IMR-90 (cell line): ENCODE measurements around the gene SOX6. TPM values are rescaled to one million over a fixed set of nuclear protein-coding genes. Genes with fewer than 3 reads are reported as not detected.
A peak's percentile ranks its signal among the peaks of the same experiment; 100 is the strongest.

Source experiments
- ATAC-seq: fragments of 200-7000 bp; cut with Tn5 transposase; 2 replicates; pipeline ENCODE4 v1.9.1; 2020; ENCODE audit warnings: low read depth, mild to moderate bottlenecking, moderate library complexity
- BruUV-seq: library from RNA; stranded (reverse); fragments of 400-500 nt; replicated peaks from 2 replicates; lab custom pipeline; 2021; lab: Mats Ljungman, UMichigan
- CTCF ChIA-PET: fragments of 300-600 bp; formaldehyde crosslinking; extraction: SDS; loops from one replicate; lab custom pipeline; 2021; ENCODE audit warnings: antibody characterized with exemption; lab: Yijun Ruan, JAX
- POLR2A ChIA-PET: fragments of 300-600 bp; sonication (Branson Sonifier 250); formaldehyde crosslinking; loops from one replicate; lab custom pipeline; 2022; ENCODE audit warnings: antibody characterized with exemption; ENCODE audit not compliant: unreplicated experiment; lab: Charles Lee
- DNase-seq: peaks from one replicate; pipeline ENCODE4 v3.0.0; 2013
- H2AFZ ChIP-seq: replicated peaks from 2 replicates; pipeline ENCODE3; 2013; ENCODE audit warnings: low read length, mild to moderate bottlenecking; ENCODE audit not compliant: poor library complexity
- H2AK5ac ChIP-seq: 2 replicates; pipeline ENCODE4 v1.6.1; 2013; ENCODE audit warnings: low read depth, low read length, inconsistent platforms
- H2AK9ac ChIP-seq: replicated peaks from 2 replicates; pipeline ENCODE3; 2013; ENCODE audit warnings: mild to moderate bottlenecking, low read depth, low read length, moderate library complexity; ENCODE audit not compliant: poor library complexity
- H2BK120ac ChIP-seq: 2 replicates; pipeline ENCODE4 v1.6.1; 2013; ENCODE audit warnings: low read depth, low read length, inconsistent platforms
- H2BK15ac ChIP-seq: 3 replicates; pipeline ENCODE4 v1.6.1; 2013; ENCODE audit warnings: low read depth, low read length, inconsistent platforms
- H2BK20ac ChIP-seq: 2 replicates; pipeline ENCODE4 v1.6.1; 2013; ENCODE audit warnings: low read depth, mild to moderate bottlenecking, inconsistent platforms, low read length, moderate library complexity
- H2BK5ac ChIP-seq: 2 replicates; pipeline ENCODE4 v1.6.1; 2013; ENCODE audit warnings: mild to moderate bottlenecking, low read depth, low read length, inconsistent platforms; ENCODE audit not compliant: poor library complexity, severe bottlenecking
- H3K14ac ChIP-seq: replicated peaks from 2 replicates; pipeline ENCODE4 v1.6.1; 2013; ENCODE audit warnings: low read depth, low read length, inconsistent platforms
- H3K18ac ChIP-seq: 2 replicates; pipeline ENCODE4 v1.6.1; 2013; ENCODE audit warnings: low read depth, low read length, control low read depth
- H3K23ac ChIP-seq: 2 replicates; pipeline ENCODE4 v1.6.1; 2013; ENCODE audit warnings: low read depth, low read length, inconsistent platforms
- H3K27ac ChIP-seq: 2 replicates; pipeline ENCODE4 v1.5.1; 2013; ENCODE audit warnings: mild to moderate bottlenecking, control low read depth, low read length; ENCODE audit not compliant: insufficient read depth
- H3K27me3 ChIP-seq: 2 replicates; pipeline ENCODE4 v1.6.1; 2013; ENCODE audit warnings: low read length; ENCODE audit not compliant: control insufficient read depth, insufficient read depth
- H3K36me3 ChIP-seq: 2 replicates; pipeline ENCODE4 v1.6.1; 2013; ENCODE audit warnings: low read length, mixed read lengths; ENCODE audit not compliant: control insufficient read depth, insufficient read depth
- H3K4ac ChIP-seq: 2 replicates; pipeline ENCODE4 v1.6.1; 2013; ENCODE audit warnings: low read depth, low read length, inconsistent platforms
- H3K4me1 ChIP-seq: 2 replicates; pipeline ENCODE4 v1.6.1; 2013; ENCODE audit warnings: low read length, mixed read lengths; ENCODE audit not compliant: control insufficient read depth, insufficient read depth
- H3K4me2 ChIP-seq: 2 replicates; pipeline ENCODE4 v1.6.1; 2013; ENCODE audit warnings: low read depth, mild to moderate bottlenecking, control low read depth, low read length, moderate library complexity
- H3K4me3 ChIP-seq: 2 replicates; pipeline ENCODE4 v1.5.1; 2013; ENCODE audit warnings: low read depth, mild to moderate bottlenecking, control low read depth, low read length, moderate library complexity; ENCODE audit not compliant: insufficient read depth
- H3K56ac ChIP-seq: 2 replicates; pipeline ENCODE4 v1.6.1; 2013; ENCODE audit warnings: low read length, inconsistent platforms; ENCODE audit not compliant: insufficient read depth; ENCODE audit errors: extremely low read depth
- H3K79me1 ChIP-seq, 2 experiments: 2 replicates each; pipeline ENCODE4 v1.6.1; 2013; ENCODE audit warnings: low read length in 2 of 2, inconsistent platforms in 1 of 2, low read depth in 1 of 2
- H3K9ac ChIP-seq: 2 replicates; pipeline ENCODE4 v1.6.1; 2013; ENCODE audit warnings: low read depth, low read length, control low read depth
- H3K9me1 ChIP-seq: 2 replicates; pipeline ENCODE4 v1.6.1; 2013; ENCODE audit warnings: low read length, inconsistent platforms; ENCODE audit not compliant: insufficient read depth
- H3K9me3 ChIP-seq: 2 replicates; pipeline ENCODE4 v1.6.1; 2013; ENCODE audit warnings: low read length; ENCODE audit not compliant: control insufficient read depth, insufficient read depth
- H4K20me1 ChIP-seq: 2 replicates; pipeline ENCODE4 v1.6.1; 2013; ENCODE audit warnings: low read length, inconsistent platforms; ENCODE audit not compliant: insufficient read depth
- H4K5ac ChIP-seq: 2 replicates; pipeline ENCODE4 v1.6.1; 2013; ENCODE audit warnings: mild to moderate bottlenecking, low read depth, low read length, control low read depth
- H4K8ac ChIP-seq, 2 experiments: 2 replicates each; pipeline ENCODE4 v1.6.1; 2013; ENCODE audit warnings: low read depth in 2 of 2, low read length in 2 of 2, control low read depth in 1 of 2, inconsistent platforms in 1 of 2
- H4K91ac ChIP-seq: 2 replicates; pipeline ENCODE4 v1.6.1; 2013; ENCODE audit warnings: low read depth, low read length, inconsistent platforms; ENCODE audit not compliant: insufficient read depth
- BHLHE40 ChIP-seq: fragments of 150-350 bp; IDR thresholded peaks from 2 replicates; pipeline ENCODE4 v1.6.1; 2016; ENCODE audit warnings: mild to moderate bottlenecking, low read depth, low read length
- CHD1 ChIP-seq: IDR thresholded peaks from 2 replicates; pipeline ENCODE4 v1.6.1; 2012; ENCODE audit warnings: low read depth, low read length, improper control_type of control experiment
- MAFK ChIP-seq: IDR thresholded peaks from 2 replicates; pipeline ENCODE4 v1.6.1; 2012; ENCODE audit warnings: low read depth, low read length, improper control_type of control experiment
- NFE2L2 ChIP-seq: fragments of 150-350 bp; IDR thresholded peaks from 2 replicates; pipeline ENCODE4 v1.6.1; 2016; ENCODE audit warnings: low read depth, mild to moderate bottlenecking, low read length
- POLR2A ChIP-seq: IDR thresholded peaks from 2 replicates; pipeline ENCODE4 v1.6.1; 2012; ENCODE audit warnings: mild to moderate bottlenecking, low read depth, low read length
- RAD21 ChIP-seq: IDR thresholded peaks from 2 replicates; pipeline ENCODE4 v1.6.1; 2012; ENCODE audit warnings: low read length, improper control_type of control experiment
- RCOR1 ChIP-seq: IDR thresholded peaks from 2 replicates; pipeline ENCODE4 v1.6.1; 2012; ENCODE audit warnings: mild to moderate bottlenecking, low read length, improper control_type of control experiment; ENCODE audit not compliant: insufficient replicate concordance
- RFX5 ChIP-seq: IDR thresholded peaks from 2 replicates; pipeline ENCODE4 v1.8.0; 2012; ENCODE audit warnings: low read depth, mild to moderate bottlenecking, low read length, moderate library complexity
- SMC3 ChIP-seq: fragments of 150-350 bp; IDR thresholded peaks from 2 replicates; pipeline ENCODE4 v1.6.1; 2016; ENCODE audit warnings: low read depth, mild to moderate bottlenecking, antibody characterized with exemption, low read length, moderate library complexity
- WGBS, 2 experiments: methylation state at CpG; one replicate each; pipeline versions ENCODE4 v1.1.5 to v1.1.7; 2013; ENCODE audit warnings: missing lambda C conversion rate in 2 of 2; ENCODE audit not compliant: insufficient read length in 1 of 2; ENCODE audit errors: extremely low coverage in 2 of 2; 5-methylcytosine and 5-hydroxymethylcytosine counted together
- dilution Hi-C: fragments of 300-500 bp; cut with HindIII; formaldehyde crosslinking; loops from one replicate; pipeline ENCODE4 v1.14.3; 2018; ENCODE audit warnings: low sequenced_read_pairs; ENCODE audit not compliant: unreplicated experiment
- in situ Hi-C: fragments of 300-500 bp; cut with MboI; formaldehyde crosslinking; loops from 3 replicates; pipeline ENCODE4 v1.14.3; 2019; ENCODE audit warnings: low sequenced_read_pairs, inconsistent platforms, mixed read lengths
- intact Hi-C: fragments of 100-400 bp; cut with micrococcal nuclease; formaldehyde crosslinking; loops from 2 replicates; pipeline ENCODE4 v1.10.0; 2022
- polyA plus RNA-seq, 3 experiments: library from polyadenylated mRNA; depleted of rRNA; stranded (reverse); fragments of >200 nt; gene quantifications; 2 replicates each; pipeline ENCODE4 v1.2.3, GENCODE V29; 2012; ENCODE audit warnings: low replicate concordance in 1 of 3
- total RNA-seq: library from RNA; depleted of rRNA; stranded (reverse); fragments of >200 nt; gene quantifications from 2 replicates; pipeline ENCODE4 v1.2.3, GENCODE V29; 2012
- TF ChIP-seq, protein P1 (sequence below): fragments of 150-350 bp; IDR thresholded peaks from 2 replicates; pipeline ENCODE4 v1.6.1; 2017; ENCODE audit warnings: mild to moderate bottlenecking, antibody characterized with exemption, low read length, low read depth
- TF ChIP-seq, protein P2 (sequence below): conservative IDR thresholded peaks from 2 replicates; pipeline ENCODE4 v1.5.1; 2012; ENCODE audit warnings: mild to moderate bottlenecking, low read depth, low read length, improper control_type of control experiment
- TF ChIP-seq, protein P3 (sequence below): fragments of 150-350 bp; IDR thresholded peaks from 2 replicates; pipeline ENCODE4 v1.6.1; 2016; ENCODE audit warnings: low read depth, mild to moderate bottlenecking, low read length, moderate library complexity, borderline replicate concordance

SOX6 gene
- total and polyA plus RNA-seq, 2 of the 4 experiments (the other 2 are of a cell fraction), result 1.7 to 7.7 TPM

DNA sequence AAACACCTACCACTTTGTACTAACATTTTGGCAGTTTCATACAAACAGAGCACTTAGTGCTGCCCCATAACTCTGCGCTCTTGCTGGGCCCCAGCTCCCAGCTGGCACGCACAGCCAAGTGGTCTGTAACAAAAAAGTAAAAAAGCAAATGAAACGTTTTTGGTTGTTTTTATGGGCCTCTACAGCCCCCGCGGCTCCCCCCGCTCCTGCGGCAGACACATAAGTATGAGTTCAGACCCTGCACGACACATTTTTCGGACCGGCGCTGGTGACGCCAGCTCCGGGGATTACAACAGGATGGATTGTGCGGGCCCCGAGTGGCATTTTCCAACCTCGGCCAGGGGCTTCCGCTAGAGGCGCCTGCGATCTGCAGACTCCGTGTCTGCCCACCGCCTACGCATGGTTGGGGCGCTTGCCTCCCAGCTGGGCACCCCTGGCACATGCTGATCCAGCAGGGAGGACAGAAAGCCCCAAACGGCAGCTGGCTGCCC lies 418.2 kb downstream of the SOX6 start:
- intact Hi-C loops, result no loop called here
- peak overlapping the region; percentile 92 for H2AFZ ChIP-seq
- H2AK9ac ChIP-seq, result peak overlapping the region; percentile 20
- in situ Hi-C loops, result no loop called here
- H3K4ac ChIP-seq, result peak overlapping the region; percentile 86
- BruUV-seq, result no TSS peak
- 8% methylated on average over 14 of the region's 24 CpGs; no CpG with 5 or more reads in 1 of the 2 experiments for WGBS, 2 experiments
- peak overlapping the region; percentile 76 for H4K91ac ChIP-seq
- peak overlapping the region; percentile 76 for H3K14ac ChIP-seq
- H3K27ac ChIP-seq, result peak overlapping the region; percentile 87
- 0 out of 2 replicates have a peak overlapping the region, but pooled peaks have one; percentile 20 for H3K56ac ChIP-seq
- H4K8ac ChIP-seq, result peak overlapping the region; percentile 57 to 77; a peak in 2 of 4 replicates
- H3K4me3 ChIP-seq, result no peak overlapping the region
- 0 out of 3 replicates have a peak overlapping the region, but pooled peaks have one; percentile 84 for H2BK15ac ChIP-seq
- no peaks in the 10 kb centered on the region for H3K36me3 ChIP-seq
- H3K27me3 ChIP-seq, result no peaks in the 10 kb centered on the region
- POLR2A ChIA-PET, result interaction anchor here (0.6 kb wide), 1 partner anchor 37 kb away, joined by 3 read pairs; no protein-coding TSS in a partner anchor
- dilution Hi-C loops, result no loop called here
- H2AK5ac ChIP-seq, result no peak overlapping the region; the same call in 1 of the 2 replicates
- peaks cover 10% of the 10 kb centered on the region; the same call in 1 of the 2 replicates for H3K9me1 ChIP-seq
- peaks cover 10% of the 10 kb centered on the region for H3K4me1 ChIP-seq
- CTCF ChIA-PET, result interaction anchor here (0.5 to 1.1 kb wide), 2 partner anchors 64 to 194 kb away, joined by 3 to 4 read pairs; no protein-coding TSS in a partner anchor
- no peak for DNase-seq
- peak overlapping the region; percentile 3 for H2BK5ac ChIP-seq
- peak overlapping the region; percentile 0; the same call in 1 of the 2 replicates for H3K18ac ChIP-seq
- TF ChIP-seq BHLHE40, result no peak
- TF ChIP-seq RFX5, result no peak
- no peak for TF ChIP-seq NFE2L2
- TF ChIP-seq POLR2A, result no peak
- TF ChIP-seq SMC3, result no peak
- no peak for TF ChIP-seq RAD21
- no peak for TF ChIP-seq MAFK
- no peak for TF ChIP-seq RCOR1
- TF ChIP-seq, protein P1, sequence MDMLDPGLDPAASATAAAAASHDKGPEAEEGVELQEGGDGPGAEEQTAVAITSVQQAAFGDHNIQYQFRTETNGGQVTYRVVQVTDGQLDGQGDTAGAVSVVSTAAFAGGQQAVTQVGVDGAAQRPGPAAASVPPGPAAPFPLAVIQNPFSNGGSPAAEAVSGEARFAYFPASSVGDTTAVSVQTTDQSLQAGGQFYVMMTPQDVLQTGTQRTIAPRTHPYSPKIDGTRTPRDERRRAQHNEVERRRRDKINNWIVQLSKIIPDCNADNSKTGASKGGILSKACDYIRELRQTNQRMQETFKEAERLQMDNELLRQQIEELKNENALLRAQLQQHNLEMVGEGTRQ, result no peak
- TF ChIP-seq, protein P2, sequence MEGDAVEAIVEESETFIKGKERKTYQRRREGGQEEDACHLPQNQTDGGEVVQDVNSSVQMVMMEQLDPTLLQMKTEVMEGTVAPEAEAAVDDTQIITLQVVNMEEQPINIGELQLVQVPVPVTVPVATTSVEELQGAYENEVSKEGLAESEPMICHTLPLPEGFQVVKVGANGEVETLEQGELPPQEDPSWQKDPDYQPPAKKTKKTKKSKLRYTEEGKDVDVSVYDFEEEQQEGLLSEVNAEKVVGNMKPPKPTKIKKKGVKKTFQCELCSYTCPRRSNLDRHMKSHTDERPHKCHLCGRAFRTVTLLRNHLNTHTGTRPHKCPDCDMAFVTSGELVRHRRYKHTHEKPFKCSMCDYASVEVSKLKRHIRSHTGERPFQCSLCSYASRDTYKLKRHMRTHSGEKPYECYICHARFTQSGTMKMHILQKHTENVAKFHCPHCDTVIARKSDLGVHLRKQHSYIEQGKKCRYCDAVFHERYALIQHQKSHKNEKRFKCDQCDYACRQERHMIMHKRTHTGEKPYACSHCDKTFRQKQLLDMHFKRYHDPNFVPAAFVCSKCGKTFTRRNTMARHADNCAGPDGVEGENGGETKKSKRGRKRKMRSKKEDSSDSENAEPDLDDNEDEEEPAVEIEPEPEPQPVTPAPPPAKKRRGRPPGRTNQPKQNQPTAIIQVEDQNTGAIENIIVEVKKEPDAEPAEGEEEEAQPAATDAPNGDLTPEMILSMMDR, result no peak
- TF ChIP-seq CHD1, result no peak
- TF ChIP-seq, protein P3, sequence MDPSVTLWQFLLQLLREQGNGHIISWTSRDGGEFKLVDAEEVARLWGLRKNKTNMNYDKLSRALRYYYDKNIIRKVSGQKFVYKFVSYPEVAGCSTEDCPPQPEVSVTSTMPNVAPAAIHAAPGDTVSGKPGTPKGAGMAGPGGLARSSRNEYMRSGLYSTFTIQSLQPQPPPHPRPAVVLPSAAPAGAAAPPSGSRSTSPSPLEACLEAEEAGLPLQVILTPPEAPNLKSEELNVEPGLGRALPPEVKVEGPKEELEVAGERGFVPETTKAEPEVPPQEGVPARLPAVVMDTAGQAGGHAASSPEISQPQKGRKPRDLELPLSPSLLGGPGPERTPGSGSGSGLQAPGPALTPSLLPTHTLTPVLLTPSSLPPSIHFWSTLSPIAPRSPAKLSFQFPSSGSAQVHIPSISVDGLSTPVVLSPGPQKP, result no peak
- H4K20me1 ChIP-seq, result no peaks in the 10 kb centered on the region
- peak overlapping the region; percentile 59 for H2BK20ac ChIP-seq
- peak; percentile 68 for ATAC-seq
- peak overlapping the region; percentile 83 for H2BK120ac ChIP-seq
- H3K23ac ChIP-seq, result 0 out of 2 replicates have a peak overlapping the region, but pooled peaks have one; percentile 50
- peak overlapping the region; percentile 12; the same call in 1 of the 2 replicates for H3K9ac ChIP-seq
- H3K79me1 ChIP-seq, result no peaks in the 10 kb centered on the region
- peak overlapping the region; percentile 4; the same call in 1 of the 2 replicates for H4K5ac ChIP-seq
- H3K4me2 ChIP-seq, result peak overlapping the region; percentile 24; the same call in 1 of the 2 replicates
- no peaks in the 10 kb centered on the region for H3K9me3 ChIP-seq
